OCI-LY7 (cell line): ENCODE data around the gene PALD1. TPM values are rescaled to one million over a fixed set of nuclear protein-coding genes. Genes with fewer than 3 reads are reported as not detected.

Experiments
- BruUV-seq: library from RNA; stranded (reverse); fragments of 400-500 nt; replicated peaks from 2 replicates; lab custom pipeline; 2021; lab: Mats Ljungman, UMichigan
- CTCF ChIA-PET: fragments of 300-600 bp; sonication (Branson Sonifier 250); formaldehyde crosslinking; loops from one replicate; lab custom pipeline; 2022; ENCODE audit warnings: antibody characterized with exemption; ENCODE audit not compliant: unreplicated experiment; lab: Charles Lee
- POLR2A ChIA-PET: fragments of 300-600 bp; sonication (Branson Sonifier 250); formaldehyde crosslinking; loops from one replicate; lab custom pipeline; 2022; ENCODE audit warnings: antibody characterized with exemption; lab: Charles Lee
- DNase-seq: peaks from one replicate; pipeline ENCODE4 v3.0.0-alpha.2; 2015; ENCODE audit warnings: low spot score
- H2AFZ ChIP-seq: fragments of 200-600 bp; sonication (generic), shearing (Covaris generic); 2 replicates; pipeline ENCODE4 v1.6.1; 2014; ENCODE audit warnings: mild to moderate bottlenecking, antibody characterized with exemption, low read length, moderate library complexity
- H3K27ac ChIP-seq: fragments of 200-600 bp; sonication (generic); 2 replicates; pipeline ENCODE4 v1.5.1; 2014; ENCODE audit warnings: mixed run types, low read depth, mild to moderate bottlenecking, moderate library complexity, low read length, inconsistent platforms; ENCODE audit not compliant: poor library complexity, severe bottlenecking
- H3K36me3 ChIP-seq: fragments of 200-600 bp; sonication (generic); 2 replicates; pipeline ENCODE4 v1.6.1; 2014; ENCODE audit warnings: mild to moderate bottlenecking, antibody characterized with exemption, low read length, moderate library complexity, mixed read lengths; ENCODE audit not compliant: insufficient read depth
- H3K4me1 ChIP-seq: fragments of 200-600 bp; sonication (generic); 2 replicates; pipeline ENCODE4 v1.5.1; 2014; ENCODE audit warnings: mild to moderate bottlenecking, low read length; ENCODE audit not compliant: insufficient read depth, poor library complexity, severe bottlenecking
- H3K4me2 ChIP-seq: fragments of 200-600 bp; sonication (generic); 2 replicates; pipeline ENCODE4 v1.6.1; 2014; ENCODE audit warnings: mild to moderate bottlenecking, low read length
- H3K4me3 ChIP-seq: fragments of 200-600 bp; sonication (generic); 2 replicates; pipeline ENCODE4 v1.5.1; 2014; ENCODE audit warnings: mild to moderate bottlenecking, low read depth, low read length; ENCODE audit not compliant: poor library complexity, severe bottlenecking
- H3K79me2 ChIP-seq: fragments of 200-600 bp; sonication (generic); 2 replicates; pipeline ENCODE4 v1.6.1; 2016; ENCODE audit warnings: low read depth, mild to moderate bottlenecking, low read length, moderate library complexity, mixed read lengths; ENCODE audit not compliant: insufficient read depth
- H3K9me2 ChIP-seq: fragments of 200-600 bp; sonication (generic); 2 replicates; pipeline ENCODE4 v1.6.1; 2016; ENCODE audit warnings: mild to moderate bottlenecking, low read length, mixed read lengths; ENCODE audit not compliant: insufficient read depth
- H3K9me3 ChIP-seq: fragments of 200-600 bp; sonication (generic); 2 replicates; pipeline ENCODE4 v1.6.1; 2014; ENCODE audit warnings: mild to moderate bottlenecking, mixed run types, low read length, mixed read lengths
- H4K20me1 ChIP-seq: fragments of 200-600 bp; sonication (generic); 2 replicates; pipeline ENCODE4 v1.6.1; 2014; ENCODE audit warnings: mild to moderate bottlenecking, antibody characterized with exemption, low read length, moderate library complexity, mixed read lengths; ENCODE audit not compliant: insufficient read depth
- CTCF ChIP-seq: fragments of 200-600 bp; sonication (generic); conservative IDR thresholded peaks from 2 replicates; pipeline ENCODE4 v1.5.1; 2014; ENCODE audit warnings: mild to moderate bottlenecking, antibody characterized with exemption, low read length, moderate library complexity, mixed read lengths
- EZH2phosphoT487 ChIP-seq: fragments of 200-600 bp; sonication (generic); IDR thresholded peaks from 2 replicates; pipeline ENCODE4 v1.6.1; 2018; ENCODE audit warnings: low read depth, borderline replicate concordance, mild to moderate bottlenecking, mixed run types, antibody characterized with exemption, low read length, moderate library complexity, mixed read lengths
- intact Hi-C: fragments of 100-400 bp; cut with micrococcal nuclease; formaldehyde crosslinking; loops from one replicate; pipeline ENCODE4 v1.10.0; 2022; ENCODE audit not compliant: unreplicated experiment
- total RNA-seq, 2 experiments: library from RNA; depleted of rRNA in 1 of 2; stranded (reverse); fragments of >200 nt in 1 of 2; shearing (Covaris generic) in 1 of 2; gene quantifications; 2 replicates each; pipeline ENCODE4 v1.2.3, GENCODE V29; 2014 to 2022

PALD1 gene
- total RNA-seq, 2 experiments from 2014 or later: 52.7 to 66.7 TPM

- Histone ChIP-seq H3K4me3 (no peak overlapping the region), H4K20me1 (no peaks in the 10 kb centered on the region), H3K4me2 (no peak overlapping the region), H3K9me2 (no peaks in the 10 kb centered on the region), H3K4me1 (no peaks in the 10 kb centered on the region), H2AFZ (no peak overlapping the region), H3K79me2 (no peaks in the 10 kb centered on the region), H3K27ac (no peak overlapping the region), H3K36me3 (no peaks in the 10 kb centered on the region), H3K9me3 (no peaks in the 10 kb centered on the region)
- TF ChIP-seq CTCF (no peak), EZH2phosphoT487 (no peak)
- DNase-seq: no peak
- intact Hi-C loops: no loop called here
- BruUV-seq: no TSS peak
- ChIA-PET CTCF (no interaction called here), POLR2A (no interaction called here)
Measured at GRCh38 chr10:70440296-70441160, 38.0 kb upstream of the PALD1 start.

- Histone ChIP-seq H3K79me2 (no peaks in the 10 kb centered on the region), H3K27ac (no peak within 1 kb of the TSS), H2AFZ (no peak within 1 kb of the TSS), H4K20me1 (no peaks in the 10 kb centered on the region), H3K36me3 (no peaks in the 10 kb centered on the region), H3K4me3 (no peak within 1 kb of the TSS), H3K9me3 (no peaks in the 10 kb centered on the region), H3K4me2 (no peak within 1 kb of the TSS), H3K4me1 (no peaks in the 10 kb centered on the region), H3K9me2 (no peaks in the 10 kb centered on the region)
- intact Hi-C loops: no loop called here
- DNase-seq: no peak
- no TSS peak for BruUV-seq
- ChIA-PET CTCF (no interaction called here), POLR2A (no interaction called here)
- TF ChIP-seq CTCF (no peak), EZH2phosphoT487 (no peak)
Measured at GRCh38 chr10:70441161-70441894, 37.2 kb upstream of the PALD1 start, which contains the start of gene NODAL. Gene NODAL, minus strand, starts transcription at chr10:70441681. Its CDS starts 14 bp downstream, at chr10:70441667.
